Stimulated activated CD8-positive, alpha-beta memory T cell treated with anti-CD3 and anti-CD28 coated beads, Interleukin-15, amount 100 ng/mL, for 48 hours (primary cell): ENCODE results near the gene TMEM44.
"Not testable (repeated sequence)": the region's sequence is repeated elsewhere in the genome, so short reads cannot be mapped to it uniquely, and the experiment has no call there.

Source experiments
- DNase-seq, 2 donors: peaks; one replicate each; pipeline ENCODE4 v3.0.0-alpha.2; 2020; ENCODE audit warnings: low read depth in 2 of 2

TMEM44 gene

GRCh38 chr3:194555175-194556062 is 77.8 kb downstream of the TMEM44 start:
- no peak for DNase-seq

- DNase-seq: no peak
These were observed 78.6 kb downstream of the TMEM44 start for GRCh38 chr3:194554473-194555123.

GRCh38 chr3:194552327-194552949 is 80.8 kb downstream of the TMEM44 start:
- no peak for DNase-seq

GRCh38 chr3:194549853-194550252 is 83.4 kb downstream of the TMEM44 start:
- DNase-seq: no peak

GRCh38 chr3:194548346-194549321 is 84.6 kb downstream of the TMEM44 start:
- DNase-seq: no peak

GRCh38 chr3:194547042-194547441 is 86.2 kb downstream of the TMEM44 start:
- no peak for DNase-seq

- DNase-seq: not testable (repeated sequence)
These were observed 87.7 kb downstream of the TMEM44 start for GRCh38 chr3:194545538-194545937.

- DNase-seq: no peak
These were observed 89.7 kb downstream of the TMEM44 start for GRCh38 chr3:194543550-194543949.

GRCh38 chr3:194541483-194541882 is 91.7 kb downstream of the TMEM44 start:
- no peak for DNase-seq

GRCh38 chr3:194540274-194540905 is 92.8 kb downstream of the TMEM44 start:
- no peak for DNase-seq

GRCh38 chr3:194539498-194539897 is 93.7 kb downstream of the TMEM44 start:
- DNase-seq: no peak

- DNase-seq: no peak
These were observed 95.4 kb downstream of the TMEM44 start for GRCh38 chr3:194537732-194538247.
